ENCODE results near the gene SMKR1.
"Not testable (repeated sequence)": the region's sequence is repeated elsewhere in the genome, so short reads cannot be mapped to it uniquely, and the experiment has no call there.

The SMKR1 gene

DNA sequence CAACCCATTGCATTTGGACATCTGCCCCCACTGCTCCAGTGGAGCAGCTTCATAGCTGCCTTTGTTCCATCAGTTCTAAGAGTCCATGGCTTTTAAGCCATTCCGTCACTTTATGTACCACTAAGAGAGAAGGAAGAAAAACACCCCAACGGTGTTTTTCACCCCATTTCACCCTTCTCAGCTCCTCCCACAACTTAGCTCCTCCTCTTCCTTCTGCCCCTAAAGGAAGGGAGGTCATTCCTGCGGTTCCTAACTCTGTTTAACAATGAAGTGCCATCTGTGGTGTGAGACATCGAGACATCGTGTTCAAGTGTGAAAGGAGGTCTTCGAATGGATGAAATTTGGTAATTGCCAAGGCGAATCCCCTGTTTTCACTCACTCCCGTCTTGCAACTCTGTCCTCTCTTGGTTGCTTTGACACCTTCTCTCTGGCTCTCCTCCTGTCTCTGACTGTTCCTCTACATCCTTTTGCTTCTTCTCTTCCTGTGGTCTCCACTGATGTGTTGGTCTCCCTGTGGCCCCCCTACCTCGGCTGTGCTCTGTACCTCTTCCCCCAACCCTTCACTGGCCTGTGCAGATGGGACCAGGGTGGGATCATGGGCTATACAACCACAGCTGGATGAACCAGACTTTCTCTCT, 23.0 kb downstream of the SMKR1 start:
- no peak for DNase-seq (ENCODE audit: low spot score)

DNA sequence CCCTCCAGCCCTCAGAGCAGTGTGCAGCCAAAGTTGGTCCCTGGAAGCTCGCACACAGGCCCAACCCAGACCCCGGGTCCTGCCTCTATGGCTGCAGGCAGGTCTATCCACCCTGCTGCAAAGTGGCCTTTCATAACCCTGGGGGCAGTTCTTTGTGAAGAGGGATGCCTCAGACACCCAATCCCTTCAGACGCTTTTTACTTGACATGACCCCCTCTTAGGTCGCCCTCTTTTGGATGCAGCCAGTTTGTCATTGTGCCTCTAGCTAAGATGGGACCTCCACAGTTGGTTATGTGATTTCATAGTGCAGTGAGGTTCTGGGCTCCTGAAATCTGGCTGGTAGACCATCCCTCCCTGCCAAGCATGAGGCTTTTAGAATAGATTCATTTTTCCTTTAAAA, 27.3 kb downstream of the SMKR1 start:
- DNase-seq (ENCODE audit: low spot score) = no peak

DNA sequence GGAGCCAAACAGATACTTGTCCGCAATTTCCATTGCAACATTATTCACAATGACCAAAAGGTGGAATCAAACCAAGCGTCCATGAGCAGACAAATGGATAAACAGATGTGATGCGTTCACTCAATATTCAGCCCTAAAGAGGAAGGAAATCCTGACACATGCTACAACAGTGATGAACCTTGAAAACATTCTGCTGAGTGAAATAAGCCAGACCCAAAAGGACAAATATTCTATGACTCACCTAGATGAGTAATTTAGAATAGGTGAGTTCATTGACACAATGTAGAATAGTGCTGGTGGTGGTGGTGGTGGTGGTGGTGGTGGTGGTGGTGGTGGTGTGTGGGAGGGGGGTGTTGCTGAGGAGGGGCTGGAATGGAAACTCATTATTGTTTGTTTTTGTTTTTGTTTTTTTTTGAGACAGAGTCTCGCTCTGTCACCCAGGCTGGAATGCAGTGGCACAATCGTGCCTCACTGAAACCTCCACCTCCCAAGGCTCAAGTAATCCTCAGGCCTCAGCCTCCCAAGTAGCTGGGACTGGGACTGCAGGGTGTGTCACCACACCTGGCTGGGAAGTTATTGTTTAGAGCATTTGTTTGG, 28.6 kb downstream of the SMKR1 start:
- DNase-seq (ENCODE audit: low spot score) = peak; percentile 96

DNA sequence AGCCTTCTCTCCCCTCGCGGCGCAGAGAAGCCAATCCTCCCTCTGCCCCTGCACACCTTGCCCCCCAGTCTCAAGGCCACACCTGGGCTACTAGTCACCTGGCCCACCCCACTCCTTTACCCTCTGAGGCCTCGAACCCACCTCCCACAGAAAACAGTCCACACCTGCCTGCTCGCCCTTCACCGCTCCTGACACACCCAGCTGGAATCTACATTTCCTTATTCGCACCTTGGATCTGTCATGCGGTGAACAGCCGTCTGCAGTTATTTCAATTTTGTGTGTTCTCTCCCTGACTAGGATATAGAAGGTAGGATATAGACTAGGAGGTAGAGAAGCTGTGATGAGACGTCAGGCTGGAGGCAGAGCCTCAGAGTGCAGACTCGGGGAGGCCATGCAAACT, 29.4 kb downstream of the SMKR1 start:
- no peak for DNase-seq (ENCODE audit: low spot score)

DNA sequence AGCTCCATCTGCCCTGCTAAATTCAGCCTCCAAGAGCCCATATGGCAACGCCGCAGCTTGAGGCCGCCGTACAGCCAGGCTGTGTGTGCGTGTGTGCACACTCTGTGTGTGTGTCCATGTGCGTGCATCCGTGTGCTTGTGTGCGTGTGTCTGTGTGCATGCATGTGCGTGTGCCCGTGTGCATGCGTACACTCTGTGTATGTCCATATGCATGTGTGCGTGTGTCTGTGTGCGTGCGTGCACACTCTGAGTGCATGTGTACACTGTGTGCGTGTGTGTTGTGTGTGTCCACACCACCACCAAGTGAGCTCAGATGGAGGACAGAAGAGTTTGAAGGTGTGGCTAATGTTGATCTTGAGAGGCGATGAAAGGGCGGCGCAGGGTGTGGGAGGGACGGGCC, 30.0 kb downstream of the SMKR1 start:
- DNase-seq (ENCODE audit: low spot score) = no peak

DNA sequence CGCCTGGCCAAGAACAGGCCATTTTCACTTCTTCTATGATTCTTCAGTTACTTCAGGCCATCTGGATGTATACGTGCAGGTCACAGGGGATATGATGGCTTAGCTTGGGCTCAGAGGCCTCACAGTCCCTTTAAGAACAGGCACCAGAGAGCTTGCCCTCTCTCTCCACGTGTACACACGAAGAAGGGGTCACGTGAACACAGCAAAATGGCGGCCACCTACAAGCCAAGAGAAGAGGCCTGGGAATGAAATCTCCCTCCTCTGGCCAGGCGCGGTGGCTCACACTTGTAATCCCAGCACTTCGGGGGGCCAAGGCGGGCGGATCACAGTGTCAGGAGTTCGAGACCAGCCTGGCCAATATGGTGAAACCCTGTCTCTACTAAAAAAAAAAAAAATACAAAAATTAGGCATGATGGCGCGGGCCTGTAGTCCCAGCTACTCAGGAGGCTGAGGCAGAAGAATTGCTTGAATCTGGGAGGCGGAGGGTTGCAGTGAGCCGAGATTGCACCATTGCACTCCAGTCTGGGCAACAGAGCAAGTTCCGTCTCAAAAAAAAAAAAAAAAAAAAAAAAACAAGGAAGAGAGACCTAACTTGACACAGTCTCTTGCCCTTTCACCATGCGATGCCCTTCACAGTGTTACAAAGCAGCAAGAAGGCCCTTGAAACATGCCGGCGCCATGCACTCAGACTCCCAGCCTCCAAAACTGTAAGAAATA, 32.4 kb downstream of the SMKR1 start:
- not testable (repeated sequence) for DNase-seq (ENCODE audit: low spot score)

DNA sequence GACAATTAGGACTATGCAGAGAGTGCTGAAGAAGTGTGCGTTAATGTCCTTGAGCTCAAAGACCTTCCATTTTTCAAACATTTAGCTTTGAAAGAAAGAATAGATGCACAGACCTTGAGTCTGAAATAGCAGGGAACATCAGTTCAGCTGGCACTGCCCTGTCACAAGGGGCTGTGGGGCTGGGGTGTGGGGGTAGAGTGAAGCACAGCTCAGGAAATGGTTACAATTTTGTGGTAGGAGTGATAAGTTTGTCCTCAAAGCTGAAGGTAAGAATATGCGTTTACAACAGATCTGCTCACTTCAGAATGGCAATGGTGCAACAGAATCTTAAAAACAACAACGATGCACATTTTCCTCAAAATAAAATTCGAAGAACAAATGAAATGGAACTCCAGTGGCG, 33.6 kb downstream of the SMKR1 start:
- DNase-seq (ENCODE audit: low spot score) = no peak

DNA sequence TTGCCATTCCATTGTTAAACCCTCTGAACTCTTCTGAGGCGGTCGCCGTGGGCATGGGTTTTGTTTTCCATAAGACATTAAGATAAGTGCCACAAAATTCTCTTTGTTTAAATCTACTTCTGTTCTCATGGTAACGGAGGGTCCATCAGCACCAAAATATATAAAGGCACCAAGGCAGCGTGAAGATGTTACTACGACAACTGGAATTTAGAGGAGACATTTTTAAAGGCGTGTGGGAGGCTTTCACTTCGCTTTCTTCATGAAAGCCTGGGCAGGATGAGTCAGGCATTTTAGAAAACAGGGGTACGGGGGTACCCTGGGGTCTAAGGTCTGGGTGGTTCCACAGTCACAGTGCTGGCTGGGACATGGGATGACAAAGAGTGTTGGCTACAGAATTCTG, 34.0 kb downstream of the SMKR1 start:
- no peak for DNase-seq (ENCODE audit: low spot score)

DNA sequence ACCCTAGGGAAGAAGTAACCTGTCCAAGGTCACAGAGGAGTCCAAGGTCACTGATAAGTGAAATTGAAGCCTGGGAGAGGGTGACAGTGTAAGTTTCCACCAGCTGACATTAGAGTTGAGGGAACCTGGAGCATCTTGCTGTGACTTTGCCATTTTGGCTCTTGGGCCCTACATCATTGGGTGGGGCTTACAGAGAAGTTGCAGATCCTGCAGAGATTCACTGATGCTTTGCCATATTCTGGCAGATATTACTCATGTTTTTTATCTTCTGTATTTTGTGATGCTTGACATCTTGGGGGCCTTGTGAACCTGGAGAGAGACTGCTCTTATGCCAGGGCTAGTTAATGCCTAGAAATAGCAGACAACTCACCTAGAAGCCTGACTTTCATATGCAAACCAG, 36.5 kb downstream of the SMKR1 start:
- no peak for DNase-seq (ENCODE audit: low spot score)

DNA sequence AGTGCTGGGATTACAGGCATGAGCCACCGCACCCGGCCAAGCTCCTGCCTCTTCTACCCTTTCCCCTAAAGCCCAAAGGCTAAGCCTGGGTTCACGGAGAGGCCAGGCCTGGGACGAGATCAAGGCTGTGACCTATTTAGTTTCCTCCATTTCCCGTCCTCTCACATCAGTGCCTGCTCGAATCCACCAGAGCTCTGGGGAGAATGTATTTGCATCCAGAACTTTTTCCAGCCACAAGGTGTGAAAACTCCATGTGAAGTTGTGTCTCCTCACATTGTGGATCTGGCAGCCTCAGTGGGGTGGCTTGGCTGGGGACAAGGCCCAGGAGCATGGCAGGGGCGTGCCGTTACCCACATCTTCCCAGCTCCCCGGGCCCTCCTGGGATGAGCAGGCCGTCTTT, 38.0 kb downstream of the SMKR1 start:
- no peak for DNase-seq (ENCODE audit: low spot score)

DNA sequence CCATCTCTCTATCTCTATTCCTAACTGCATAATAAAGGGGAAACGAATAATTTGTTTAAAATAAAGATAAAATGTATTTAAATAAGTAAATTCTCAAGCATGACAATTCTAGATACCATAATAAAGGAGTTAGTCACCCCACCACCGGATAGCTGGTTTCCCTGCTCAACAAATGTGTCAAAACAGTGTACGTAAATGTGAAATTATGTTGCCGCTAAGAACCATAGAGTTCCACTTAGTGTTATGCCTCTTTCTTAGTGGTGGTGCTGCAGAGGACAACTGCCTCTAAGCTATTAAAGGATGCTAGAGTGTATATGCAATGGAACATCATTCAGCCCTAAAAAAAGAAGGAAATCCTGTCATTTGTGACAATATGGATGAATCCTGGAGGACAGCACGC, 42.4 kb downstream of the SMKR1 start:
- DNase-seq (ENCODE audit: low spot score) = no peak

DNA sequence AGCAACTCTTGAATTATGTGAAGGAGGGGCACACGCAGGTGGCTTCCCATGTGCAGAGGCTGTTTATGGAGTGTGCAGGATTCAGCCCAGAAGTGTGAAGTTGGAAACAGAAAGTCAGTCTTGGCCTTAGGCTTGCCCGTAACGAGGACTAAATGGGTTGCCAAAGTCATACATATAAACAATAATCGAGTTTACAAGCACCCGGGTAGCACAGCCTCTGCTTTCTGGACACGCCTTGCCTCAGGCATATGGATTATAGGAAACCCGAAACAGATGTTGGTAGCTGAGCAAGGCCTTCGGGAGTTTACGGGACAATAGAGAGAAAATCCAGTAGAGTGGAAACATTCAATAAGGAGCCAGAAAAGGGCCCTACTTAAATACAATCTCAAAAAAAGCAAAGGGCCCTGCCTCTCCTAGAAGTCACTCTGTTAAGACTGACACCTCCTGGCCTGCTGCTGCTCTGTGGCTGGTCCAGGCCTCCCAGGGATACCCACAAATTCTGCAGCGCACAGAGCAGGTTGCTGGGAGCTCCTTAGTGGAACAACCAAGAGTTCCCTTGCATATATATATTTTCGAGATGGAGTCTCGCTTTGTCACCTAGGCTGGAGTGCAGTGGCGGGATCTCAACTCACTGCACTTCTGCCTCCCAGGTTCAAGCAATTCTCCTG, 48.5 kb downstream of the SMKR1 start:
- DNase-seq (ENCODE audit: low spot score) = no peak

DNA sequence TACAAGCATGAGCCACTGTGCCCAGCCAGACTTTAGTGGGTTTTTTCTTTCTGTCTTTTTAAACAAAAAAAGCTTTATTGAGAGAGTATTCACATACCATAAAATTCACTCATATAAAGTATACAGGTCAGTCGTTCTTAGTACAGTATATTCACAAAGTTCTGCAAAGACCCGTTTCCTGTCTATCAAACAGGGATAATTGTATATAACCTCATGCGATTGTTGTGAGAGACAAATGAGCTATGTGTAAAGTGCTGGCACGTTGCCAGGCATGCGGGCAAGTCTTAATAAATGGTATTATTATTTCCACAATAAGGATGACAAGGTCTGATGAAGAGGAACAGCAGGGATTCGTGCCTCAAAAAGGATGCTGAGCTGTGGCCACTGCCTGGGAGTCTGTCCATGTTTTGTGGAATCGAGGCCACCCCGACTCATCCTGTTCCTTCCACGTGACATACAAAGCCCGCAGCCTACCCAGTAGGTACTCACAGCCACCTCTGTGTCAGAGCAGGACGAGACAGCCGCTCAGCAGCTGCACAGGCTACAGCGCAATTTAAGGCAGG, 51.6 kb downstream of the SMKR1 start:
- DNase-seq (ENCODE audit: low spot score) = peak; percentile 92

DNA sequence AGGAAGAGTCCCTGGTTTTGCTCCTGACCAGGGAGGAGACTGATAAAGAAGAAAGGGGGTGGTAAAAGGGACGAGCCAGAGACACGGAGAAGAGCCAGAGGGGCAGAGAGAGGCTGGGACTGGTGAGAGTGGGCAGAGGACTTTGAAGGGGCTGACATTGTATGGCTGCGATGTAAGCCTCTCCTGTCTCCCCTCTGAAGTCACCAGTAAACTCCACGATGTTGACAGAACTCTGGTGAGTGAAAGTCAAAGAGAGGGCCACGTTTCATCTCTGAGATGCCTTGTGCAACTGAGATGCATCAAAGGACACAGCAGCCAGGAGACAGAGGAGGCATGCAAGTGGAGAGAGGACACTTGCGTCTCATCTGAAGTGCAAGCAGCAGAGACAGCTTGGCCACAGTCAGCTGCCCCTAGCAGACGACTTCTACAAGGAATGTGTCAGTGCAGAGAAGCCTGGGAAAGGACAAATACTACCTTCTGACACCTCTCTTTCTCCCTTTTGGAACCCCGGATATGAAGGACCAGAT, 54.3 kb downstream of the SMKR1 start:
- no peak for DNase-seq (ENCODE audit: low spot score)

DNA sequence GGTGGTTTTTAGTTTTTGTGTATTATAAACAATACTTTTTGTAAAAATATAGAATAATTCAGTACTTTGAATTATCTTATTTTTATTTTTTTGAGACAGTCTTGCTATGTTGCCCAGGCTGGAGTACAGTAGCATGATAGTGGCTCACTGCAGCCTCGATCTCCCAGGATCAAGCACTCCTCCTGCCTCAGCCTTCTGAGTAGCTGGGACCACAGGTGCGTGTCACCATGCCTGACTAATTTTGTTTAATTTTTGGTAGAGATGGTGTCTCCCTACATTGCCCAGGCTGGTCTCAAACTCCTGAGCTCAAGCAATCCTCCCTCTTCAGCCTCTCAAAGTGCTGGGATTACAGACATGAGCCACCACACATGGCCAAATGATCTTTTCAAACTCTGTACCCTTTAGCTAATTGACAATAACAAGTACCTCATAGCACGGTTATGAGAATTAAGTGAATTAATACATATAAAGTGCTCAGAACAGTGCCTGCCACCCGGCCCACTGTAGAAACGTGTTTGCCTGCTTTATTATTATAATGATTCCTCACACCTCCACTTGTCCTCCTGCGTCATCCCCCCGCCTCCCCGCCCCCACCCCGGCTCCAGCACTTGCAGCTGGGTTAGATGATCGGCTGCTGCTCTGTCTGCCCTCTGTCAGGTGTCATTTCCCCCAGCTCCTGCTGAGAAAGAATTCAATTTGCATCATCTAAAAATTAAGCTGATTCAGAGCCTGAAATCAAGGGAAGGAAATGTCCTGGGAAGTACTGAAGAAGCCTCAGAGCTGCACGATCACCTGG, 55.6 kb downstream of the SMKR1 start:
- no peak for DNase-seq (ENCODE audit: low spot score)

DNA sequence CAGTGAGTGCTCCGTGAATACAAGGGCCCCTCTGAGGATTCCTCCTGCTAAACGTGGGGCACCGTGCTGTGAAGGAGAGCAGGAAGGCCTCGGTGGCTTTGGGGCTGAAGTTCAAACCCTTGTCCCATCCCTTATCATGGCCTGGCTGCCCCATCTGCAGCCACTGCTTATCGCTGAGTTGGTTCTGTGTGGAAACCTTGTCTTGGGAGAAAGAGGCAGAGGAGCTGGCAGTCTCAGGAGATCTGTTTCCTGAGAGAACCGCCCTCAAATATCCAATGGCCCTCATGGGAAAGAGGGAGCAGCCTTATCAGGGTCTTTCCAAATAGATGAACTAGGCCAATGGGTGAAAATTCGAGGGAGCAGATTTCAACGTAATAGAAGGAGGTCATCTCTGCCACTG, 57.2 kb downstream of the SMKR1 start:
- no peak for DNase-seq (ENCODE audit: low spot score)

DNA sequence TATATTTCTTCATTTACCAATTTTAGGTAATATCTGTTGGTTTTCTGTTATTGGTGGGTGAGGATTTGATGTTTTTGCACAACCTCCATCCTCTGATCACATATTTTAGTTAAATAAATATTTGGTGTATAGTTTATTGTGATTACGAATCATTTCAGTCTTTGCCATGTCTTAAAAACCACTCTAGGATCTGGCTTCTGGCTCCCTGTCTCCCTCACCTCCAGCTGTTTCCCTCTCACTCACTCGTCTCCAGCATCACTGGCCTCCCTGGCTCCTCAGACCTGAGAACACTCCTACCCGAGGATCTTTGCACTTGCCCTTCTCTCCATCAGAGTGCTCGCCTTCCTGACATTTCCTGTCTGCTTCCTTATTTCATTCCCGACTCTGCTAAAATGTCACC, 58.5 kb downstream of the SMKR1 start:
- DNase-seq (ENCODE audit: low spot score) = no peak

DNA sequence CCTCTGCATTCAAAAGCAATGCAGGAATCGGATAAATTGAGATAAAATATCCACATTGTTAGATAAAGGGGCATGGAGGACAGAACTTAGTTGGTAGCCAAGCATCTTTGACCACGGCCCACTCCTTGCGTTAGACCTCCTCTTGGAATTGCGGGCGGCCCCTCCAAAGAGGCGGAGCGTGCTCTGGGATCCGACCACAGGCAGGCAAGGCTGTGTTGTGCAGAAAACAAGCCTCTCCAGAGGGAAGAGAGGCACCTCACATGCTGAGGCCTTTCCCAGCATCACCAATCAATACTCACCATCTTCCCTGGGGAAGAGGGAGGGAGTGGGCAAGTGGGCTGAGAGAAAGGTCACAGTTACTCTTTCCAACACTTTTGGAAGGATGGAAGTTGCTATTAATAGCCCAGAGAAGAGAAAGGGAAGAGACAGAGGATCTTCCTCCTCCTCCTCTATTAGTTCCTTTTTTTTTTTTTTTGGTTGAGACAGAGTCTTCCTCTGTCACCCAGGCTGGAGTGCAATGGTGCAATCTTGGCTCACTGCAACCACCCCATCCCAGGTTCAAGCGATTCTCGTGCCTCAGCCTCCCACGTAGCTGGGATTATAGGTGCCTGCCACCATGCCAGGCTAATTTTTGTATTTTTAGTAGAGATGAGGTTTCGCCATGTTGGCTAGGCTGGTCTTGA, 59.5 kb downstream of the SMKR1 start:
- DNase-seq (ENCODE audit: low spot score) = no peak

Measured in RKO (cell line).